H9 (cell line): Measurements from ENCODE around the gene MAP3K19. TPM values are rescaled to one million over a fixed set of nuclear protein-coding genes. Genes with fewer than 3 reads are reported as not detected.

Source experiments
- DNase-seq: peaks from one replicate; pipeline ENCODE4 v3.0.0-alpha.2; 2017
- H2AFZ ChIP-seq: one replicate; pipeline ENCODE4 v1.6.1; 2013; ENCODE audit warnings: mild to moderate bottlenecking, low read length, control low read depth, moderate library complexity
- H2AK5ac ChIP-seq: 2 replicates; pipeline ENCODE4 v1.6.1; 2013; ENCODE audit warnings: low read length, control low read depth, mixed read lengths; ENCODE audit not compliant: insufficient read length
- H2BK120ac ChIP-seq: one replicate; pipeline ENCODE4 v1.6.1; 2013; ENCODE audit warnings: low read depth, mild to moderate bottlenecking, low read length, control low read depth, inconsistent platforms; ENCODE audit not compliant: poor library complexity, severe bottlenecking
- H2BK12ac ChIP-seq: 2 replicates; pipeline ENCODE4 v1.6.1; 2013; ENCODE audit warnings: low read length, control low read depth, mixed read lengths, low read depth; ENCODE audit not compliant: insufficient read length
- H2BK15ac ChIP-seq: 2 replicates; pipeline ENCODE4 v1.6.1; 2013; ENCODE audit warnings: low read depth, low read length, control low read depth
- H2BK20ac ChIP-seq: one replicate; pipeline ENCODE4 v1.6.1; 2013; ENCODE audit warnings: low read depth, mild to moderate bottlenecking, low read length, control low read depth, inconsistent platforms; ENCODE audit not compliant: poor library complexity, severe bottlenecking
- H2BK5ac ChIP-seq: 2 replicates; pipeline ENCODE4 v1.6.1; 2013; ENCODE audit warnings: low read length, control low read depth, mixed read lengths; ENCODE audit not compliant: insufficient read length
- H3K14ac ChIP-seq: 2 replicates; pipeline ENCODE4 v1.6.1; 2013; ENCODE audit warnings: low read length, control low read depth; ENCODE audit not compliant: insufficient read depth
- H3K18ac ChIP-seq: 2 replicates; pipeline ENCODE4 v1.6.1; 2013; ENCODE audit warnings: low read depth, mild to moderate bottlenecking, mixed read lengths, low read length, control low read depth; ENCODE audit not compliant: insufficient read length
- H3K23ac ChIP-seq: 2 replicates; pipeline ENCODE4 v1.6.1; 2013; ENCODE audit warnings: low read length, control low read depth, mixed read lengths, low read depth; ENCODE audit not compliant: insufficient read length
- H3K23me2 ChIP-seq: 2 replicates; pipeline ENCODE4 v1.6.1; 2013; ENCODE audit warnings: low read depth, mild to moderate bottlenecking, mixed read lengths, low read length, control low read depth; ENCODE audit not compliant: insufficient read length, poor library complexity, severe bottlenecking
- H3K27ac ChIP-seq: 2 replicates; pipeline ENCODE4 v1.5.1; 2013; ENCODE audit warnings: low read length, control low read depth, mixed read lengths, low read depth; ENCODE audit not compliant: insufficient read length
- H3K27me3 ChIP-seq: 2 replicates; pipeline ENCODE4 v1.6.1; 2013; ENCODE audit warnings: low read length, control low read depth, inconsistent platforms; ENCODE audit not compliant: insufficient read depth
- H3K4ac ChIP-seq: 2 replicates; pipeline ENCODE4 v1.6.1; 2013; ENCODE audit warnings: low read depth, mild to moderate bottlenecking, control low read depth, inconsistent platforms, low read length, moderate library complexity
- H3K4me1 ChIP-seq: 2 replicates; pipeline ENCODE4 v1.6.1; 2013; ENCODE audit warnings: low read length, control low read depth, inconsistent platforms; ENCODE audit not compliant: insufficient read depth
- H3K4me2 ChIP-seq: 2 replicates; pipeline ENCODE4 v1.6.1; 2013; ENCODE audit warnings: low read length, control low read depth, mixed read lengths; ENCODE audit not compliant: insufficient read length, insufficient read depth
- H3K56ac ChIP-seq: 2 replicates; pipeline ENCODE4 v1.6.1; 2013; ENCODE audit warnings: low read depth, mild to moderate bottlenecking, mixed read lengths, low read length, control low read depth; ENCODE audit not compliant: insufficient read length
- H3K79me1 ChIP-seq: 2 replicates; pipeline ENCODE4 v1.6.1; 2013; ENCODE audit warnings: low read depth, mild to moderate bottlenecking, moderate library complexity, low read length, control low read depth, inconsistent platforms; ENCODE audit not compliant: insufficient read depth, poor library complexity, severe bottlenecking
- H3K79me2 ChIP-seq: 2 replicates; pipeline ENCODE4 v1.6.1; 2013; ENCODE audit warnings: low read length, control low read depth, inconsistent platforms; ENCODE audit not compliant: insufficient read depth
- H3K9ac ChIP-seq: 2 replicates; pipeline ENCODE4 v1.6.1; 2013; ENCODE audit warnings: low read length, control low read depth, mixed read lengths; ENCODE audit not compliant: insufficient read length; ENCODE audit errors: extremely low read depth
- H3K9me3 ChIP-seq: one replicate; pipeline ENCODE4 v1.6.1; 2013; ENCODE audit warnings: low read depth, low read length, inconsistent platforms; ENCODE audit not compliant: control insufficient read depth
- H3T11ph ChIP-seq: one replicate; pipeline ENCODE4 v1.6.1; 2013; ENCODE audit warnings: mild to moderate bottlenecking, low read length, control low read depth, inconsistent platforms
- H4K20me1 ChIP-seq: one replicate; pipeline ENCODE4 v1.6.1; 2013; ENCODE audit not compliant: control insufficient read depth, insufficient read length, insufficient read depth
- H4K5ac ChIP-seq: 2 replicates; pipeline ENCODE4 v1.6.1; 2013; ENCODE audit warnings: low read depth, mild to moderate bottlenecking, mixed read lengths, low read length, control low read depth; ENCODE audit not compliant: insufficient read length
- H4K8ac ChIP-seq: replicated peaks from 2 replicates; pipeline ENCODE4 v1.6.1; 2013; ENCODE audit warnings: low read length, control low read depth, mixed read lengths, low read depth; ENCODE audit not compliant: insufficient read length
- H4K91ac ChIP-seq: 2 replicates; pipeline ENCODE4 v1.6.1; 2013; ENCODE audit warnings: low read depth, mild to moderate bottlenecking, moderate library complexity, mixed read lengths, low read length, control low read depth; ENCODE audit not compliant: insufficient read length
- H3K27ac Mint-ChIP-seq, 3 experiments: 2 replicates in 2 of 3; 3 replicates in 1 of 3; pipeline ENCODE4 v1.8.0; 2020 to 2021; ENCODE audit warnings: mixed read lengths in 3 of 3, mild to moderate bottlenecking in 1 of 3, moderate library complexity in 1 of 3
- H3K27me3 Mint-ChIP-seq: 2 replicates; pipeline ENCODE4 v1.8.0; 2021; ENCODE audit warnings: low read depth, mild to moderate bottlenecking, moderate library complexity, mixed read lengths
- H3K36me3 Mint-ChIP-seq, 3 experiments: 2 replicates in 2 of 3; 3 replicates in 1 of 3; pipeline ENCODE4 v1.8.0; 2020 to 2021; ENCODE audit warnings: low read depth in 3 of 3, mixed read lengths in 3 of 3; ENCODE audit not compliant: insufficient read depth in 1 of 3
- H3K4me1 Mint-ChIP-seq, 2 experiments: 2 replicates each; pipeline ENCODE4 v1.8.0; 2020; ENCODE audit warnings: mixed read lengths in 2 of 2
- H3K4me3 Mint-ChIP-seq, 2 experiments: 2 replicates in 1 of 2; 3 replicates in 1 of 2; pipeline ENCODE4 v1.8.0; 2020 to 2021; ENCODE audit warnings: mild to moderate bottlenecking in 2 of 2, mixed read lengths in 2 of 2, moderate library complexity in 1 of 2
- H3K9me3 Mint-ChIP-seq, 2 experiments: 2 replicates in 1 of 2; 3 replicates in 1 of 2; pipeline ENCODE4 v1.8.0; 2020; ENCODE audit warnings: mild to moderate bottlenecking in 2 of 2, mixed read lengths in 2 of 2, moderate library complexity in 1 of 2
- CTCF ChIP-seq: fragments of 200-600 bp; sonication (generic); conservative IDR thresholded peaks from 3 replicates; pipeline ENCODE4 v1.8.0; 2021; ENCODE audit warnings: antibody characterized with exemption, mild to moderate bottlenecking
- WGBS: extraction: QIAGEN DNeasy Blood & Tissue Kit; methylation state at CpG from one replicate; pipeline ENCODE4 v1.1.7; 2013; ENCODE audit warnings: missing lambda C conversion rate, low lambda C conversion rate, mixed read lengths; ENCODE audit not compliant: insufficient read length; ENCODE audit errors: extremely low coverage; 5-methylcytosine and 5-hydroxymethylcytosine counted together
- total RNA-seq: library from RNA; stranded (reverse); gene quantifications from 2 replicates; pipeline ENCODE4 v1.2.1, GENCODE V29; 2021

MAP3K19 gene
- total RNA-seq, 1 experiment from 2014 or later = not detected

GRCh38 chr2:135048122-135048521 lies 875 bp upstream of the MAP3K19 start:
- H2BK120ac ChIP-seq = no peak overlapping the region
- no peaks in the 10 kb centered on the region for H3K27me3 ChIP-seq
- H3K79me1 ChIP-seq = peaks cover 4% of the 10 kb centered on the region
- H3K4me1 ChIP-seq = no peaks in the 10 kb centered on the region
- Mint-ChIP-seq H3K4me3 (no peak overlapping the region), H3K27me3 (no peaks in the 10 kb centered on the region), H3K9me3 (no peaks in the 10 kb centered on the region), H3K27ac (no peak overlapping the region), H3K4me1 (peaks cover 5% of the 10 kb centered on the region in 2 experiments), H3K36me3 (no peaks in the 10 kb centered on the region)
- TF ChIP-seq CTCF = no peak
- no peak overlapping the region for H3T11ph ChIP-seq
- no peak overlapping the region for H2BK5ac ChIP-seq
- H3K23me2 ChIP-seq = peaks cover 4% of the 10 kb centered on the region
- no peak overlapping the region for H4K8ac ChIP-seq
- H3K18ac ChIP-seq = no peak overlapping the region
- H4K5ac ChIP-seq = no peak overlapping the region
- no peak overlapping the region for H2AFZ ChIP-seq
- H4K91ac ChIP-seq = no peak overlapping the region
- no peaks in the 10 kb centered on the region for H4K20me1 ChIP-seq
- H2BK15ac ChIP-seq = no peak overlapping the region
- no CpG with 5 or more reads among the region's 6 CpGs for WGBS
- no peak overlapping the region for H3K4me2 ChIP-seq
- H2AK5ac ChIP-seq = no peak overlapping the region
- H3K27ac ChIP-seq = no peak overlapping the region
- no peak overlapping the region for H3K23ac ChIP-seq
- H3K9me3 ChIP-seq = no peaks in the 10 kb centered on the region
- no peak overlapping the region for H3K9ac ChIP-seq
- H3K56ac ChIP-seq = no peak overlapping the region
- H2BK20ac ChIP-seq = no peak overlapping the region
- no peak overlapping the region for H3K4ac ChIP-seq
- DNase-seq = no peak
- no peak overlapping the region for H3K14ac ChIP-seq
- peaks cover 4% of the 10 kb centered on the region; the same call in 1 of the 2 replicates for H3K79me2 ChIP-seq
- H2BK12ac ChIP-seq = no peak overlapping the region
